GM19023 (cell line): ENCODE data around the gene SLC39A11.

Experiments used
- ATAC-seq: cut with Tn5 transposase; IDR thresholded peaks from one replicate; pipeline ENCODE4 v1.9.1; 2021; ENCODE audit warnings: mild to moderate bottlenecking, moderate library complexity; ENCODE audit not compliant: unreplicated experiment

SLC39A11 gene

GRCh38 chr17:72609501-72609900 is 483.0 kb downstream of the SLC39A11 start:
- ATAC-seq: no peak

- no peak for ATAC-seq
Observed at GRCh38 chr17:72608436-72608835, 484.1 kb downstream of the SLC39A11 start.

- no peak for ATAC-seq
Observed at GRCh38 chr17:72606656-72607055, 485.8 kb downstream of the SLC39A11 start.

DNA sequence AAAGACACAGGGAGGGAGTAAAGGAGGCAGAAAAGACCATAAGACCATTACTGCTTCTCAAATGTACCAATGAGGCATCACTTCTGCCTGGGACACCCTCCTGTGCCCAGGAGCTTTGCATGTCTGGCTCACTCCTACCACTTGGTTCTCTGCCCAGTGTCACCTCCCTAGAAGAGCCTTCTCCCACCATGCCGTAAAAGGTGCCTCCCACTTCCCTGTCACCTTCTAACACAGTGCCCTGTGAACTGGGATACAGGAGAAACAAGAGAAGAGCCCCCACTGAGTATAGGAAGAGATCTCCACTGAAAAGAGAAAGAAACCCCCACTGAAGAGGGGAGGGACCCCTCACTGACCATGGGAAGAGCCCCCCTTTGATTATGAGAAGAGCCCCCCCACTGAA is 486.9 kb downstream of the SLC39A11 start:
- ATAC-seq: no peak

GRCh38 chr17:72604518-72604917 is 488.0 kb downstream of the SLC39A11 start:
- no peak for ATAC-seq

DNA sequence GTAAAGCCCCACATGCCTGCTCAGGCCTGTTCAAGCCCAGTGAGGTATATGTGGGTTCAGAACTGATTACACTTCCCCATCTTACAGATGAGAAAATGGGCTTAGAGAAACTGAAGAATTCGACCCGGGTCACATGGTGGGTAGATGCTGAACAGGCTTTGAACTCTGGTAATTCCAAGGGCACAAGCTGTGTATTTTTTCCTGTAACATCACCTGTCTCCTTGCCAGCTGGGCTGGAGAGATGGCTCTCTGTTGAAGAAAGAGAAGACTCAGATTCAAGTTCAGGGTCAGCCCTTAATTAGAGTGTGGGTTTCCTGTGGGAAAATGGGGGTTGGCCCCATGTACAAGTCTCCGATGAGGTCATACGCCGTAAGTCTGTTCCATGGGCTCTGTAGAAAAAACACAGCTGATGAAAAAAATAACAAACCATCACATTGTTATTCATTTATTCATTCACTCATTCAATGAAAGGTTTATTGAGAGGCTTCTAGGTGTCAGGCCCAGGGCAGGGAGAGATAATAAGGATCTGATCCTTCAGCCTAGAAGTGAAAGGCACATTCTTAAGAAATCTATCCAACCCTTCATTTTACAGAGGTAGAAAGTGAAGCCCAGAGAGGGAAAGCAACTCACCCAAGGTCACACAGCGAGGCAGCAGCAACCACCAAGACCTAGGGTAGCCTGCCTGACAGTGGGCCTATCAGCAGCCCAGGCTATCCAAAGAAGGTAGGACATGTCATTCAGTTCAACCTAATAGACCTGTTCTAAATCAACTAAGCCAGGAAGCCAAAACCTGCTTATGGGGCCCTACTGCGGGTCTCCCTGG is 488.9 kb downstream of the SLC39A11 start:
- ATAC-seq: no peak

GRCh38 chr17:72602517-72603419 is 489.7 kb downstream of the SLC39A11 start:
- ATAC-seq: no peak

DNA sequence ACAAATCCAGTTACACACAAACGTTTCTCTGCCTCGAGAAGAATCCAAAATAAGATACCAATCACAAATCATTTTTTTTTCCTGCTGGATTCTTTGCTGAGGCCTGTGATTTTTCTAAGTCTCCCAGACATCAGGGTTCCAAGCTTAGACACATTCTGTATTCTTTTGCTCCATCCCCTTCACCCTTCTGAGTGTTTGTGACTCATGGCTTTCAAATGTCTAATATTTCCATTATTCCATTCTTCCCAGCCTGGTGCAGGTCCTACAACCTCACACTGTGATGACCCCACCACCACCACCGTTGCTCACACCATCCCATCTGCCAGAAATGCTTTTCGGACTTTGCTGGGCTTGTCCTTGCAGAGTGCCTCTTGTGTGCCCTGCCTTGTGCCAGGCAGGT is 491.6 kb downstream of the SLC39A11 start:
- no peak for ATAC-seq

DNA sequence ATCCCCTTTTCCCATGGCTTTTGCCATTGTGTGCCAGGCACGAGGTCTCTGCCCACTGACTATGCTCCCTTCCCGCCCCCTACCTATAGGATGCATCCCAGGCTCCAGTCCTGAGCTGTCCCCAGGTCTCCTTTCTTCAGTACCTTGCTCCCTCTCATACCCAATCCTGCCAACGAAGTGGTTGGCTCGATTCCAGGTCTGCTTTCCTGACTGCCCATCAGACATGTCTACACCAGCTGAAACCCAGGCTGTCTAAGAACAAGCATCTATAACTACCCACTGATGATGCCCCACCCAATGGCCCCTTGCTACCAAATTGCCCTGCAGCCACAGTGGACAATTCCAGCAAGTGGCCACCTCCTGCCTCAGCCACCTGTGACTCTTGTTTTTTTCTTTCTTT is 492.6 kb downstream of the SLC39A11 start:
- no peak for ATAC-seq

DNA sequence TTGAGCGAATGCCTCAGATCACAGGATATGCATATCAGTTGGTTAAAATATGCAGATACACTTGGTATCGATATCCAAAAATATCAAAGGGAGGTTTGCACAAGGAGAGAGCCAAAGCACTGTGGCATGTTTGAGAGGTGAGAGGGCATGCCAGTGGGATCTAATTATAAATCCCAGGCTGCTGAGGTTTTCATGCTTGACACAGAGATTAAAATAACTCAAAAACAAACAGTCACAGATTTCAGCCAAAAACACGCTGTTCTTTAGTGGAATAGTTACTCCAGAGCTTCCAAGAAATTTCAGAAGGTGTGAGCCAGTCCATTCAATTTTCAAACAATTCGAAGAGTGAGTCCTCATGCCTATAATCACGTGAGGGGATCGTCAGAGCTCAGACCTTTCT is 493.8 kb downstream of the SLC39A11 start:
- no peak for ATAC-seq

DNA sequence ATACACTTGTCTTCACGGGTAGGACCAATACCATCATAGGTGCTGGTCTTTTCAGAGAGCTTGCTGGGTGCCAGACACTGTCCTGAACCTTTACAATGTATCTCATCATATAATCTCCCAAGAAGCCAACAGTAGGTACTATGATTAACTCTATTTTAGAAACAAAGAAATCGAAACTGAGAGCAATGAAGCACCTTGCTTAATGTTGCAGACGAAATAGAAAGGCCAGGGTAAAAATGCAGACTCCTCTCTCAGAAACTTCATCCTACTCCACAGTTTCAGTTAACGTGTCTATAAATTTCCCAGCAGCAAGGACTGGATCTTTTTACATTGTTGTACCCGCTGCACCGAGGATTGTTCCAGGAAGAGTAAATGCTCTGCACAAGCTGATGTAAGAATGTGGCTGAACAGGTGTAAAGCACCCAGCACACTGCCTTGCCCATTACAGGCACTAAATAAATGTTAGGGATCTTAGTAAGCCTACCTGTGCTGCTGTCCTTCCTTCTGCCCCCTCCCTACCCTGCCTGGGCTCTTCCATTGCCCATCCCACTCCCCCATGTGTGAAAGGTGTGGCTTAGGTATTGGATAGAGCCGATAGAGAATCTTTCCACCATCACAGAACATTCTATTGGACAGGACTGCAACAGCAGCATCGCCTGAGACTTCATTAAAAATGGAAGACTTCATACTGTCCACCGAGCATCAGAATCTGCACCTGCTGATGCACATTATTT is 495.0 kb downstream of the SLC39A11 start:
- ATAC-seq: no peak
